Measurements from ENCODE around the gene ANKRD49.

- no peak for TF ChIP-seq POLR2AphosphoS5 (IDR thresholded peaks at IDR 0.05)
- TF ChIP-seq POLR2A (IDR thresholded peaks at IDR 0.05): no peak
- TF ChIP-seq, protein P1, sequence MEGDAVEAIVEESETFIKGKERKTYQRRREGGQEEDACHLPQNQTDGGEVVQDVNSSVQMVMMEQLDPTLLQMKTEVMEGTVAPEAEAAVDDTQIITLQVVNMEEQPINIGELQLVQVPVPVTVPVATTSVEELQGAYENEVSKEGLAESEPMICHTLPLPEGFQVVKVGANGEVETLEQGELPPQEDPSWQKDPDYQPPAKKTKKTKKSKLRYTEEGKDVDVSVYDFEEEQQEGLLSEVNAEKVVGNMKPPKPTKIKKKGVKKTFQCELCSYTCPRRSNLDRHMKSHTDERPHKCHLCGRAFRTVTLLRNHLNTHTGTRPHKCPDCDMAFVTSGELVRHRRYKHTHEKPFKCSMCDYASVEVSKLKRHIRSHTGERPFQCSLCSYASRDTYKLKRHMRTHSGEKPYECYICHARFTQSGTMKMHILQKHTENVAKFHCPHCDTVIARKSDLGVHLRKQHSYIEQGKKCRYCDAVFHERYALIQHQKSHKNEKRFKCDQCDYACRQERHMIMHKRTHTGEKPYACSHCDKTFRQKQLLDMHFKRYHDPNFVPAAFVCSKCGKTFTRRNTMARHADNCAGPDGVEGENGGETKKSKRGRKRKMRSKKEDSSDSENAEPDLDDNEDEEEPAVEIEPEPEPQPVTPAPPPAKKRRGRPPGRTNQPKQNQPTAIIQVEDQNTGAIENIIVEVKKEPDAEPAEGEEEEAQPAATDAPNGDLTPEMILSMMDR (IDR thresholded peaks at IDR 0.05 in 8 of 11, conservative IDR thresholded peaks at IDR 0.05 in 3 of 11): no peak
Measured at GRCh38 chr11:94449437-94449836, 44.3 kb upstream of the ANKRD49 start.
